Cardiac fibroblast (primary cell): ENCODE results near the gene LRP6.
"Not testable (repeated sequence)": the region's sequence is repeated elsewhere in the genome, so short reads cannot be mapped to it uniquely, and the experiment has no call there.

Source experiments
- DNase-seq, 2 donors: peaks; one replicate each; pipeline versions ENCODE4 v3.0.0 to v3.0.0-alpha.2; 2010; ENCODE audit warnings: low read depth in 2 of 2
- H3K4me3 ChIP-seq, 2 donors: replicated peaks in 1 of 2; 1 replicate in 1 of 2; 2 replicates in 1 of 2; pipeline ENCODE4 v1.5.1; 2011; ENCODE audit warnings: low read depth in 2 of 2, low read length in 2 of 2, mild to moderate bottlenecking in 2 of 2, moderate library complexity in 1 of 2
- TF ChIP-seq, protein P1 (sequence below): IDR thresholded peaks from one replicate; pipeline ENCODE4 v1.5.1; 2011; ENCODE audit warnings: low read depth, mild to moderate bottlenecking, low read length, inconsistent platforms

LRP6 gene

DNA sequence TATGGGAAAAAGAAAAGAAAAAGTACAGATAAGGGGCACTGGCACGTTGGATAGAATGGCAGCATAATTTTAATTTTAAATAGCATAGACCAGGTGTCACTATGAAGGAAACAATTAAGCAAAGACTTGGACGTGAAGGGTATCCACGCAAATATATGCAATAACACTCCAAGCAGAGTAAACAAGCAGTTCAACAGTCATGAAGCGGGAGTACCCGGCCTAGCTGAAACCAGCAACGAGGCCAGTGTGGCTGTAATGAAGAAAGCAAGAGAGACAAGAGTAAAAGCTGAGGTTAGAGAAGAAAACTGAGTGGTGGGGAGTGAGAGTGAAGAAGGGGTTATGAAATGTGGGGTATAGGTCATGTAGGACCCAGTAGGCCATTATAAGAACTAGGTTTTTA, 110.7 kb downstream of the LRP6 start:
- H3K4me3 ChIP-seq: no peak overlapping the region
- TF ChIP-seq, protein P1, sequence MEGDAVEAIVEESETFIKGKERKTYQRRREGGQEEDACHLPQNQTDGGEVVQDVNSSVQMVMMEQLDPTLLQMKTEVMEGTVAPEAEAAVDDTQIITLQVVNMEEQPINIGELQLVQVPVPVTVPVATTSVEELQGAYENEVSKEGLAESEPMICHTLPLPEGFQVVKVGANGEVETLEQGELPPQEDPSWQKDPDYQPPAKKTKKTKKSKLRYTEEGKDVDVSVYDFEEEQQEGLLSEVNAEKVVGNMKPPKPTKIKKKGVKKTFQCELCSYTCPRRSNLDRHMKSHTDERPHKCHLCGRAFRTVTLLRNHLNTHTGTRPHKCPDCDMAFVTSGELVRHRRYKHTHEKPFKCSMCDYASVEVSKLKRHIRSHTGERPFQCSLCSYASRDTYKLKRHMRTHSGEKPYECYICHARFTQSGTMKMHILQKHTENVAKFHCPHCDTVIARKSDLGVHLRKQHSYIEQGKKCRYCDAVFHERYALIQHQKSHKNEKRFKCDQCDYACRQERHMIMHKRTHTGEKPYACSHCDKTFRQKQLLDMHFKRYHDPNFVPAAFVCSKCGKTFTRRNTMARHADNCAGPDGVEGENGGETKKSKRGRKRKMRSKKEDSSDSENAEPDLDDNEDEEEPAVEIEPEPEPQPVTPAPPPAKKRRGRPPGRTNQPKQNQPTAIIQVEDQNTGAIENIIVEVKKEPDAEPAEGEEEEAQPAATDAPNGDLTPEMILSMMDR: no peak
- DNase-seq: no peak

DNA sequence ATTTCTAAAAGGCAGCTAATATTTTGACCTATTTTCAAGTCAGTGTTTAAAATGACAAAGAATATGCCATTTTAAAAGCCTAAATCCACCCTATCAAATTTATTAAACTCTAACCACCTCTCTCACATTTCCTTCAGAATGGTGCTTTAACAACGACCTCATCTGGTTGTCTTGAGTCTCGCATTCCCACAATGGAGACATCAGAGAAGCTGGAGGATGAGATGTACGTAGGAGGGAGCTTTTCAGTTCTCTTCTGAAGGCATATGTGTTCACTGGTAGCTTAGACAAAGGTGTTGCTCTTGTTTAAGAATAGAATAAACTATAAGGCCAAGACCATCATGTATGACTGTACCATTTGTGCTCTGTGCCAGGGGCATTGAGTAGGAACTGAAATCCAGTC, 113.2 kb downstream of the LRP6 start:
- no peak overlapping the region for H3K4me3 ChIP-seq
- TF ChIP-seq, protein P1: no peak
- DNase-seq: no peak

DNA sequence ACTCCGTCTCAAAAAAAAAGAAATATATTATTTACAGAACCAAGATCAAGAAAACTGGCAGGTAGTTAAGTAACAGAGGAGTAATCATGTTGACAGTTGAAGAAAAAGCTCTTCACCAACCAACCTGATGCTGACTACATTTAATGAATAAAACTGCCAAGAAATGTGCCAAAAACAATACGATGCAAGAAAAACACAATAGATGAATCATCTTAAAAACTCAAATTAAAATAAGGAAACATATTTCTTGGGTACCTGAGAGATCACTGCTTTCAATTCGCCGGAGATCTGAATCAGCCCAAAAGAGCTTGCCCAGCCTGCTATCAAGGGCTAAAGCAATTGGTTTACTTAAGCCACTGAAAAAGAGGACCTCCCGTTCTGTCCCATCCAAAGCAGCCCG, 119.7 kb downstream of the LRP6 start:
- TF ChIP-seq, protein P1: no peak
- no peak overlapping the region for H3K4me3 ChIP-seq
- peak in 1 of 2 donors; percentile 32 for DNase-seq

DNA sequence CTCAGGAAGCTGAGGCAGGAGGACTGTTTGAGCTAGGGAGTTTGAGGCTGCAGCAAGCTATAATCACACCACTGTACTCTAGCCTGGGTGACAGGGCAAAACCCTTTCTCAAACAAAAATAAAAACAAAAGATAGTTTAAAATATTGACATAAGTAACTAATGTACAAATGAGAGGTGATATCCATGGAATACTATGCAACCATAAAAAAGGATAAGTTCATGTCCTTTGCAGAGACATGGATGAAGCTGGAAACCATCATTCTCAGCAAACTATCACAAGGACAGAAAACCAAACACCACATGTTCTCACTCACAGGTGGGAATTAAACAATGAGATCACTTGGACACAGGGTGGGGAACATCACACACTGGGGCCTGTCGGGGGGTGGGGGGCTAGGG, 122.3 kb downstream of the LRP6 start:
- DNase-seq, H3K4me3 ChIP-seq: not testable (repeated sequence)

DNA sequence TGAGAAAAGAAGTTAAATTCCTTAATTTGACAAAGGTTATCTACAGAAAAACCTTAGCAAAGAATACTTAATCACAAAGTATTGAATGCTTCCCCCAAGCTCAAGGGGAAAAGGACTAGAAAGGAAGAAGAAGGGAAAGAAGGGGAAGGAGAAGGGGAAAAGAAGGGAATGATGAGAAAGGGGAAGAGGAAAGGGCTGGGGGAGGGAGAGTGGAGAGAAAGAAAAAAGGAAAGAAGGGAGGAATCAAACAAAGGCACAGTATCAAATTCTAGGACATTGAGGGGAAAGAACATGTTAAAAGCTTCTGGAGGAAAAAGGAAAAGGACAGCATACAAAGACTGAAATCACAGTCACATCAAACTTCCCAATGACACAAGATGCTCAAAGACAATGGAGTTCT, 125.8 kb downstream of the LRP6 start:
- H3K4me3 ChIP-seq: no peak overlapping the region
- no peak for DNase-seq
- TF ChIP-seq, protein P1: no peak

DNA sequence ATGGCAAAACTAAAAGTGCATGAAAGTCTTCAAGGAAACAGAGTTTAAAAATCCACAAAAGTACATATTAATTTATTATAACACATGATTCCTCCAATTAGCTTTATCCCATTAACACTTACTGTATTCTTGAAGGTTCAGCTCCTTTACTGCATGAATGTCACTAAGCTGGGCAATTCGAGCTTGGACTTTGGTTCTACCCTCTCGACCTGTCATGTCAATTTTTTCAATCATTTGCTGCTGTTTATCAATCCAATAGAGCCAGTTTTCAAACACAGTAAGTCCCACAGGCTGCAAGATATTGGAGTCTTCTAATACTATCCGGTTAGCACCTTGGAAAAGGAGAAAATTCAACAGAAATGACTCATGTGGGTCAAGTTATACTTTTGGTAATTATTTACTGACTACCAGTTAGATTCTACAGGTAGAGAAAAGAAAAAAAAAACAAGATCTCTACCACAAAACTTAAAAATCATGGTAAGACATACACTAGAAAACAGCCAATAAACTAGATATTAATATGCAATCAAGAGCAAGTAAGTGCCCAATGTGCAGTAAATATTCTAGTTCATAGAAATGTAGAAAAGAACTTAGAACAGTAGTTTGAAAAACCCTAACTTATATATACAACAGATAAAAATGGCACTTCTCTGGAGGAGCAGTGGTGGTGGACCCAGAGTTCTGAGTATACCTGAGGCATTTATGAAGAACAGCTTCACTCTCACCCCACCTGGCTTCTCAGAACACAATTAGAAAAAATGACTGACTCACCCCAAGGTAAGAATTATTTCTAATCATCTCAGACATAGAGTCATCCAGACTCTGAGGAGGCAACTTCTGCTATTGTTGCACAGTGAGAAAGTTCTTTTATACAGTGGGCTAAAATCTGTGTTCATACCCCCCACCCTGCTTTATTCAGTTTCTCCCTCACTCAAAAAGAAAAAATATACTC, 128.4 kb downstream of the LRP6 start:
- DNase-seq: no peak
- TF ChIP-seq, protein P1: no peak
- no peak overlapping the region for H3K4me3 ChIP-seq

DNA sequence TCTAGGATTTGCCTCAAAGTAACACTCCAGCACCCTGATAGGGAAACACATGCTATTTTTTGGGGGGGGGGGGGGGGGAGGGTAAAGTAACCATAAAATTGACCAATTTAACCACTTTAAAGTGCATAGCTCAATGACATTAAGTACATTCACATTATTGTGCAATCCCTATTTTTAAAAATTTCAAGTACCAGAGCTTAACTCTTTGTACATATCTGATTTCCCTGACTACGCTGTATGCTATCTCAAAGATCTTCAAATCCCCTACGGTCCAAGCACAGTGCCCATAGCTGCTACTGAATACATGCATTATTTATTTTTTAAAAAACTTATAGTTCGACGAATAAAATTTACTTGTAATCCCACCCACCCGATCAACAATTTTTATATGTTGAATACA, 133.1 kb downstream of the LRP6 start:
- no peak for DNase-seq
- no peak overlapping the region for H3K4me3 ChIP-seq
- TF ChIP-seq, protein P1: no peak
